HG03066 (cell line): ENCODE measurements around the gene WNT6.

Source experiments
- ATAC-seq: cut with Tn5 transposase; IDR thresholded peaks from one replicate; pipeline ENCODE4 v1.9.1; 2021; ENCODE audit warnings: low read depth; ENCODE audit not compliant: unreplicated experiment

The WNT6 gene

GRCh38 chr2:218889937-218890336 is 30.3 kb downstream of the WNT6 start:
- ATAC-seq: no peak

GRCh38 chr2:218890369-218890768 is 30.8 kb downstream of the WNT6 start:
- ATAC-seq: no peak

GRCh38 chr2:218891275-218892135 is 31.9 kb downstream of the WNT6 start:
- no peak for ATAC-seq

- ATAC-seq: peak; percentile 36
These were observed 33.2 kb downstream of the WNT6 start for GRCh38 chr2:218892693-218893348.

GRCh38 chr2:218893349-218894150 is 33.9 kb downstream of the WNT6 start:
- ATAC-seq: no peak

- ATAC-seq: no peak
These were observed 34.7 kb downstream of the WNT6 start for GRCh38 chr2:218894151-218894879.

GRCh38 chr2:218894880-218895157 is 35.2 kb downstream of the WNT6 start:
- no peak for ATAC-seq

- ATAC-seq: no peak
These were observed 35.7 kb downstream of the WNT6 start for GRCh38 chr2:218895326-218895725.

- ATAC-seq: peak; percentile 19
These were observed 36.3 kb downstream of the WNT6 start for GRCh38 chr2:218895759-218896500.

GRCh38 chr2:218896501-218897393 is 37.1 kb downstream of the WNT6 start:
- ATAC-seq: peak; percentile 71

- no peak for ATAC-seq
These were observed 37.9 kb downstream of the WNT6 start for GRCh38 chr2:218897394-218898108.

GRCh38 chr2:218898109-218898878 is 38.7 kb downstream of the WNT6 start:
- ATAC-seq: no peak

GRCh38 chr2:218899147-218899546 is 39.5 kb downstream of the WNT6 start:
- no peak for ATAC-seq

GRCh38 chr2:218902427-218902826 is 42.8 kb downstream of the WNT6 start:
- ATAC-seq: no peak

GRCh38 chr2:218904176-218904575 is 44.6 kb downstream of the WNT6 start:
- ATAC-seq: no peak

GRCh38 chr2:218908721-218909619 is 49.4 kb downstream of the WNT6 start:
- ATAC-seq: peak; percentile 94

GRCh38 chr2:218910741-218911140 is 51.1 kb downstream of the WNT6 start:
- ATAC-seq: no peak
